ENCODE results near the gene CSNK1G2. TPM values are rescaled to one million over a fixed set of nuclear protein-coding genes. Genes with fewer than 3 reads are reported as not detected.

CSNK1G2 gene
- total RNA-seq: 10 to 100 TPM; 18.2 to 42.7 (median 24.6) TPM
- polyA plus RNA-seq: 10 to 100 TPM; 24.3 to 41.7 TPM
- long read RNA-seq, donor 1, transcript CSNK1G2-201 (12 exons, 2,918 nt): major isoform, 13 of 27 reads
- long read RNA-seq, donor 1, partial matches to known transcripts: 5 of 27 reads
- long read RNA-seq, donor 1, other reads (novel, unspliced or antisense): 9 of 27 reads
- long read RNA-seq, donor 2, partial matches to known transcripts: 5 of 6 reads
- long read RNA-seq, donor 2, other reads (novel, unspliced or antisense): 1 of 6 reads
- long read RNA-seq, donor 3, transcript CSNK1G2-201 (12 exons, 2,918 nt): major isoform, 19 of 34 reads
- long read RNA-seq, donor 3, partial matches to known transcripts: 9 of 34 reads
- long read RNA-seq, donor 3, other reads (novel, unspliced or antisense): 5 of 34 reads

DNA sequence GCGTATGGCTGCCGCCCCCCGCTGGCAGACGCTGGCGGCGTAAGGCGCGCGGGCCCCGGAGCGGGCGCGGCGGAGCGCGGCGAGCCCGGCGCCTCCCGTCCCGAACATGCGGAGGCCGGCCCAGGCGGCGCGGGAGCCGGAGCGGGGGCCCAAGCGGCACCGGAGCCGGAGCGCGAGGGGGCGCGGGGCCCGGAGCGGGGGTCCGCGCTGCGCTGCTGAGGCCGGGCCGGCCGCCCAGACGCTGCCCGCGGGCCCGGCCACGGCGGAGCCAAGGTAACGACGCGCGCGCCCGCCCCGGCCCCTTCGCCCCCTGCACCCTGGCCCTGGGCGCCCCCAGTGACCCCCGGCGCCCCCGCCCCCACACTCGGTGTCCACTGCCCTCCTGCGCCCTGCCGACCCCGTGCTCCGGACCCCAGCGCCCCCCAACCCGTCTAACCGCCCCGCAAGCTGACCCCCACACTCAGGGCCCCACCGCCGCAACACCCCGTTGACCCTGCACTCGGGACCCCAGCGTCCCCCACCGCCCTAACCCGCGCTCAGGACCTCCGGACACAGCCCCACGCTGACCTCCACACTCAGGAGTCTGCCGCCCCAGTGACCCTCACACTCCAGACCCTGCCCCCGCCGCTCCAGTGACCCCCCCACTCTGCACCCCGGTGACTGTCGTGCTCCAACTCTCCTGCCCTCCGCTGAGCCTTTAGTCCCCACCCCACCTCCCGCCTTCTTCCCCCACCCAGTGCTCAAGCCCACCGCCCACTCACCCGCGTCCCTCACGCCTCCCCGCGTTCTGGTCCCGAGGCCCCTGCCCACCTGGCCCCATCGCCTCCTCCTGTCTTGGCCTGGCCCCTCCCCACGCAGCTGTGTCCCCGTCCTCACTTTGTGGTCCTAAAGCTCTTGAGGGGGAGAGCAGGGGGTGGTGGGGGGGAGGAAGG, at the start of gene CSNK1G2:
TSS of gene CSNK1G2 (plus strand) at position 27 of the 932 bp plus-strand sequence. CDS start 28,601 bp downstream, outside the sequence.
- TF ChIP-seq, protein P1, sequence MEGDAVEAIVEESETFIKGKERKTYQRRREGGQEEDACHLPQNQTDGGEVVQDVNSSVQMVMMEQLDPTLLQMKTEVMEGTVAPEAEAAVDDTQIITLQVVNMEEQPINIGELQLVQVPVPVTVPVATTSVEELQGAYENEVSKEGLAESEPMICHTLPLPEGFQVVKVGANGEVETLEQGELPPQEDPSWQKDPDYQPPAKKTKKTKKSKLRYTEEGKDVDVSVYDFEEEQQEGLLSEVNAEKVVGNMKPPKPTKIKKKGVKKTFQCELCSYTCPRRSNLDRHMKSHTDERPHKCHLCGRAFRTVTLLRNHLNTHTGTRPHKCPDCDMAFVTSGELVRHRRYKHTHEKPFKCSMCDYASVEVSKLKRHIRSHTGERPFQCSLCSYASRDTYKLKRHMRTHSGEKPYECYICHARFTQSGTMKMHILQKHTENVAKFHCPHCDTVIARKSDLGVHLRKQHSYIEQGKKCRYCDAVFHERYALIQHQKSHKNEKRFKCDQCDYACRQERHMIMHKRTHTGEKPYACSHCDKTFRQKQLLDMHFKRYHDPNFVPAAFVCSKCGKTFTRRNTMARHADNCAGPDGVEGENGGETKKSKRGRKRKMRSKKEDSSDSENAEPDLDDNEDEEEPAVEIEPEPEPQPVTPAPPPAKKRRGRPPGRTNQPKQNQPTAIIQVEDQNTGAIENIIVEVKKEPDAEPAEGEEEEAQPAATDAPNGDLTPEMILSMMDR (IDR thresholded peaks at IDR 0.05): peak in 3 of 12 donors; percentile 22 to 30 (median 25)
- TF ChIP-seq POLR2A (IDR thresholded peaks at IDR 0.05): no peak
- Histone ChIP-seq H3K27me3 (no peaks in the 10 kb centered on the region), H3K4me3 (peak within 1 kb of the TSS; percentile 33 to 96 (median 82)), H3K36me3 (no peaks in the 10 kb centered on the region), H3K9me3 (no peaks in the 10 kb centered on the region), H3K27ac (peak within 1 kb of the TSS; percentile 96 to 100 (median 99)), H3K4me1 (peaks cover 3 to 51% (median 27%) of the 10 kb centered on the region in 12 donors)
- peak in 1 of 5 donors; percentile 43 for DNase-seq
- intact Hi-C loops (cut with DNase I): no loop called here
- WGBS, 4 donors: 0 to 1% (median 1%) methylated on average over 9 to 97 of the region's 97 CpGs
- ATAC-seq: peak in 1 of 4 donors; percentile 1

DNA sequence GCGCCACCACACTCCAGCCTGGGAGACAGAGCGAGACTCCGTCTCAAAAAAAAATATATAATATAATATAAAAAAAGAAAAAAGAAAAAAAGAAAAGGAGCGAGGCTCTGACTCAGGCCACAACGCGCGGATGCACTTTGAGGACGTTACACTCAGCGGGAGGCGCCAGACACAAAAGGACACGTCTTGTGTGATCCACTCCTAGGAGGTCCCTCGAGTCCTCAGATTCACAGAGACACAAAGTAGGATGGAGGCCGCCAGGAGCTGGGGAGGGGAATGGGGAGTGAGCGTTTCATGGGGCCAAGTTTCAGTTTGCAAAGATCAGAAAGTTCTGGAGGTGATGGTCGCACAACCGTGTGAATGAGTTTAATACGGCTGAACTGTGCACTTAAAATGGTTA, 47.2 kb upstream of the CSNK1G2 start:
- H3K9me3 ChIP-seq: no peaks in the 10 kb centered on the region
- ATAC-seq (no peak), DNase-seq (no peak)
- no peak overlapping the region for H3K4me3 ChIP-seq
- no peak overlapping the region for H3K27ac ChIP-seq
- H3K27me3 ChIP-seq: no peaks in the 10 kb centered on the region
- H3K4me1 ChIP-seq: peaks cover 0 to 37% (median 12%) of the 10 kb centered on the region in 12 donors
- intact Hi-C loops (cut with DNase I): no loop called here
- TF ChIP-seq POLR2A (IDR thresholded peaks at IDR 0.05): no peak
- TF ChIP-seq, protein P1 (IDR thresholded peaks at IDR 0.05): no peak
- no peaks in the 10 kb centered on the region for H3K36me3 ChIP-seq
- 87 to 90% (median 89%) methylated on average over 17 of the region's 17 CpGs for WGBS, 4 donors

DNA sequence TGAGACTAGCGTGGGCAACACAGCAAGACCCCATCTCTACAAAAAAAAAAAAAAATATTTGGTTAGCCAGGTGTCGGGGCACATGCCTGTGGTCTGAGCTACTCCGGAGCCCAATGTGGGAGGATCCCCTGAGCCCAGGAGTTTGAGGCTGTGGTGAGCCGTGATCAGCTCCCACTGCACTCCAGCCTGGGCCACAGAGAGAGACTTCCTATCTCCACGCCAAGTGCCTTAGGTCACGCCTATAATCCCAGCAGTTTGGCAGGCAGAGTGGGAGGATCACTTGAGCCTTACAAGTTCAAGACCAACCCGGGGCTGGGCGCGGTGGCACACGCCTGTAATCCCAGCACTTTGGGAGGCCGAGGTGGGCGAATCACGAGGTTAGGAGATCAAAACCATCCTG, 44.5 kb upstream of the CSNK1G2 start:
- intact Hi-C loops (cut with DNase I): no loop called here
- Histone ChIP-seq H3K9me3 (no peaks in the 10 kb centered on the region), H3K4me3 (peak overlapping the region in 1 of 12 donors; percentile 44), H3K27me3 (no peaks in the 10 kb centered on the region), H3K4me1 (peaks cover 0 to 37% (median 12%) of the 10 kb centered on the region in 12 donors), H3K27ac (peak overlapping the region in 2 of 12 donors; percentile 72 to 86), H3K36me3 (no peaks in the 10 kb centered on the region)
- DNase-seq (no peak), ATAC-seq (no peak)
- TF ChIP-seq, protein P1 (IDR thresholded peaks at IDR 0.05): no peak
- TF ChIP-seq POLR2A (IDR thresholded peaks at IDR 0.05): no peak
- WGBS, 4 donors: 84 to 95% (median 87%) methylated on average over 11 to 13 of the region's 13 CpGs
